PC-9 (cell line): ENCODE data around the gene USF2. TPM values are rescaled to one million over a fixed set of nuclear protein-coding genes. Genes with fewer than 3 reads are reported as not detected.

Source experiments
- BruUV-seq: library from RNA; stranded (reverse); fragments of 400-500 nt; replicated peaks from 2 replicates; lab custom pipeline; 2021; lab: Mats Ljungman, UMichigan
- CTCF ChIA-PET: fragments of 300-600 bp; sonication (Branson Sonifier 250); formaldehyde crosslinking; loops from one replicate; lab custom pipeline; 2022; ENCODE audit warnings: antibody characterized with exemption; lab: Charles Lee
- POLR2A ChIA-PET: fragments of 300-600 bp; sonication (Branson Sonifier 250); formaldehyde crosslinking; loops from one replicate; lab custom pipeline; 2022; ENCODE audit warnings: antibody characterized with exemption; ENCODE audit not compliant: unreplicated experiment; lab: Charles Lee
- DNase-seq, 2 experiments: peaks; one replicate each; pipeline versions ENCODE4 v3.0.0 to v3.0.0-alpha.2; 2015 to 2022; ENCODE audit warnings: mixed read lengths in 1 of 2
- H2AFZ ChIP-seq: fragments of 200-600 bp; sonication (generic); 2 replicates; pipeline ENCODE4 v1.8.1; 2017; ENCODE audit warnings: antibody characterized with exemption
- H3F3A ChIP-seq: fragments of 200-600 bp; sonication (generic); 2 replicates; pipeline ENCODE4 v1.8.1; 2017; ENCODE audit warnings: antibody characterized with exemption, mild to moderate bottlenecking, low read depth; ENCODE audit not compliant: insufficient read depth
- H3K27ac ChIP-seq: fragments of 200-600 bp; sonication (generic); 2 replicates; pipeline ENCODE4 v1.6.1; 2016; ENCODE audit warnings: mixed run types
- H3K27me3 ChIP-seq: fragments of 200-600 bp; sonication (generic); 2 replicates; pipeline ENCODE4 v1.6.1; 2016; ENCODE audit warnings: low read depth, mixed run types; ENCODE audit not compliant: insufficient read depth
- H3K36me3 ChIP-seq: fragments of 200-600 bp; sonication (generic); 2 replicates; pipeline ENCODE4 v1.6.1; 2016; ENCODE audit warnings: low read depth, mixed run types
- H3K4me1 ChIP-seq: fragments of 200-600 bp; sonication (generic); replicated peaks from 2 replicates; pipeline ENCODE4 v1.6.1; 2016; ENCODE audit warnings: mixed run types; ENCODE audit not compliant: insufficient read depth
- H3K4me2 ChIP-seq: fragments of 200-600 bp; sonication (generic); 2 replicates; pipeline ENCODE4 v1.6.1; 2017; ENCODE audit warnings: mixed run types
- H3K4me3 ChIP-seq: fragments of 200-600 bp; sonication (generic); 2 replicates; pipeline ENCODE4 v1.6.1; 2016; ENCODE audit warnings: mixed run types
- H3K79me2 ChIP-seq: fragments of 200-600 bp; sonication (generic); 2 replicates; pipeline ENCODE4 v1.6.1; 2017; ENCODE audit warnings: low read depth, mixed run types
- H3K9me2 ChIP-seq: fragments of 200-600 bp; sonication (generic); 2 replicates; pipeline ENCODE4 v1.8.1; 2017; ENCODE audit warnings: mild to moderate bottlenecking; ENCODE audit not compliant: insufficient read depth
- H3K9me3 ChIP-seq: fragments of 200-600 bp; sonication (generic); 2 replicates; pipeline ENCODE4 v1.8.1; 2016; ENCODE audit warnings: low read depth; ENCODE audit not compliant: insufficient read depth
- H4K20me1 ChIP-seq: fragments of 200-600 bp; sonication (generic); 2 replicates; pipeline ENCODE4 v1.8.1; 2017; ENCODE audit not compliant: insufficient read depth
- CTCF ChIP-seq: fragments of 200-600 bp; sonication (generic); conservative IDR thresholded peaks from 2 replicates; pipeline ENCODE4 v1.6.1; 2017; ENCODE audit warnings: mixed run types, antibody characterized with exemption, mild to moderate bottlenecking, moderate library complexity
- EZH2 ChIP-seq: fragments of 200-600 bp; sonication (generic); IDR thresholded peaks from 2 replicates; pipeline ENCODE4 v1.8.0; 2017; ENCODE audit warnings: antibody characterized with exemption, low read depth
- intact Hi-C: fragments of 100-400 bp; cut with micrococcal nuclease; formaldehyde crosslinking; loops from one replicate; pipeline ENCODE4 v1.10.0; 2022; ENCODE audit not compliant: unreplicated experiment
- total RNA-seq: library from RNA; stranded (reverse); gene quantifications from 2 replicates; pipeline ENCODE4 v1.2.3, GENCODE V29; 2021

USF2 gene
- total RNA-seq, 1 experiment from 2014 or later = 98.2 TPM

GRCh38 chr19:35298561-35298972 is 29.8 kb downstream of the USF2 start:
- no peaks in the 10 kb centered on the region for H3K79me2 ChIP-seq
- 0 out of 2 replicates have a peak, but pooled peaks cover 3% of the 10 kb centered on the region for H3K27me3 ChIP-seq
- H3K4me2 ChIP-seq = no peak overlapping the region
- BruUV-seq = no TSS peak
- no peaks in the 10 kb centered on the region for H3K9me3 ChIP-seq
- H3K4me3 ChIP-seq = no peak overlapping the region
- no peaks in the 10 kb centered on the region for H3K9me2 ChIP-seq
- intact Hi-C loops = no loop called here
- no peak for TF ChIP-seq EZH2
- TF ChIP-seq CTCF = no peak
- no peaks in the 10 kb centered on the region for H3K36me3 ChIP-seq
- no peak overlapping the region for H3K27ac ChIP-seq
- peaks cover 37% of the 10 kb centered on the region for H3F3A ChIP-seq
- POLR2A ChIA-PET = no interaction called here
- no peaks in the 10 kb centered on the region for H4K20me1 ChIP-seq
- DNase-seq = no peak
- no peak overlapping the region for H2AFZ ChIP-seq
- no peaks in the 10 kb centered on the region for H3K4me1 ChIP-seq
- CTCF ChIA-PET = no interaction called here

- H3K4me1 ChIP-seq = no peaks in the 10 kb centered on the region
- H2AFZ ChIP-seq = no peak overlapping the region
- H4K20me1 ChIP-seq = no peaks in the 10 kb centered on the region
- peaks cover 37% of the 10 kb centered on the region for H3F3A ChIP-seq
- H3K79me2 ChIP-seq = no peaks in the 10 kb centered on the region
- no peaks in the 10 kb centered on the region for H3K27me3 ChIP-seq
- H3K9me3 ChIP-seq = no peaks in the 10 kb centered on the region
- no peak for DNase-seq
- no peaks in the 10 kb centered on the region for H3K9me2 ChIP-seq
- no peaks in the 10 kb centered on the region for H3K36me3 ChIP-seq
- no TSS peak for BruUV-seq
- ChIA-PET CTCF (no interaction called here), POLR2A (no interaction called here)
- intact Hi-C loops = no loop called here
- no peak overlapping the region for H3K4me2 ChIP-seq
- H3K27ac ChIP-seq = no peak overlapping the region
- no peak for TF ChIP-seq CTCF
- H3K4me3 ChIP-seq = no peak overlapping the region
Measured at GRCh38 chr19:35299523-35300338, 31.0 kb downstream of the USF2 start.

- BruUV-seq = no TSS peak
- intact Hi-C loops = no loop called here
- H3K4me2 ChIP-seq = no peak overlapping the region
- H3K36me3 ChIP-seq = no peaks in the 10 kb centered on the region
- no peaks in the 10 kb centered on the region for H3K4me1 ChIP-seq
- ChIA-PET POLR2A (no interaction called here), CTCF (no interaction called here)
- TF ChIP-seq CTCF = no peak
- peaks cover 31% of the 10 kb centered on the region for H3F3A ChIP-seq
- H3K9me2 ChIP-seq = no peaks in the 10 kb centered on the region
- H3K9me3 ChIP-seq = no peaks in the 10 kb centered on the region
- H3K27ac ChIP-seq = no peak overlapping the region
- no peak for DNase-seq
- no peak overlapping the region for H3K4me3 ChIP-seq
- H4K20me1 ChIP-seq = no peaks in the 10 kb centered on the region
- H2AFZ ChIP-seq = no peak overlapping the region
- no peaks in the 10 kb centered on the region for H3K79me2 ChIP-seq
- H3K27me3 ChIP-seq = no peaks in the 10 kb centered on the region
Measured at GRCh38 chr19:35300339-35300649, 31.5 kb downstream of the USF2 start.
